Vagina (tissue), 2 donors: ENCODE results near the gene AGR2.

Experiments
- POLR2A ChIP-seq, 2 donors: fragments of 450-650 bp; IDR thresholded peaks; one replicate each; pipeline ENCODE4 v1.6.1; 2017; ENCODE audit warnings: antibody characterized with exemption in 2 of 2, mild to moderate bottlenecking in 2 of 2, moderate library complexity in 2 of 2
- POLR2AphosphoS5 ChIP-seq, 2 donors: sonication (generic); formaldehyde crosslinking; IDR thresholded peaks; one replicate each; pipeline ENCODE4 v1.9.0; 2017; ENCODE audit warnings: antibody characterized with exemption in 2 of 2, mild to moderate bottlenecking in 2 of 2, low read depth in 1 of 2; ENCODE audit not compliant: insufficient read depth in 1 of 2
- TF ChIP-seq, protein P1 (sequence below), 3 experiments: fragments of 450-650 bp in 2 of 3; fragments of 200-600 bp in 1 of 3; sonication (generic) in 1 of 3; IDR thresholded peaks; one replicate each; pipeline ENCODE4 v1.5.1; 2017 to 2019; ENCODE audit warnings: antibody characterized with exemption in 3 of 3, mild to moderate bottlenecking in 2 of 3, moderate library complexity in 2 of 3

DNA sequence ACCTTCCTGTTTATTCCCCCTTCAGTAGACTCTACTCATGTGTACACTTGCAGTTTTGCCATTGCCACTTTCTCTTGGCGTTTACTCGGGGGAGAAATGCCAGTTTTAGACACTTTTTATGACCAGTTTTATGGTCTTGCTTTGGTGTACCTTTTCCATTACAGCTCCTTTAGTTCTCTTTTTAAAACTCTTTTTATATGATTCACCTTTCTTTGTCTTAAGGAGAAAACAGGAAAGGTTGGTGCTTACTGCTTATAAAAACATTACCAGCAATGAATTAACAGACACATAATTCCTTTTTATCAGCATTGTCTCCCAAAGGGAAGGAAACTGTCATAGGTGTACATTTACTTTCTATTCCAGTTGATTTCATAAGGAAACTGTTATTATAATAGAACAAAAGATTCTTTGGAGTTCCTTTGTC, 39.4 kb downstream of the AGR2 start:
- TF ChIP-seq, protein P1, sequence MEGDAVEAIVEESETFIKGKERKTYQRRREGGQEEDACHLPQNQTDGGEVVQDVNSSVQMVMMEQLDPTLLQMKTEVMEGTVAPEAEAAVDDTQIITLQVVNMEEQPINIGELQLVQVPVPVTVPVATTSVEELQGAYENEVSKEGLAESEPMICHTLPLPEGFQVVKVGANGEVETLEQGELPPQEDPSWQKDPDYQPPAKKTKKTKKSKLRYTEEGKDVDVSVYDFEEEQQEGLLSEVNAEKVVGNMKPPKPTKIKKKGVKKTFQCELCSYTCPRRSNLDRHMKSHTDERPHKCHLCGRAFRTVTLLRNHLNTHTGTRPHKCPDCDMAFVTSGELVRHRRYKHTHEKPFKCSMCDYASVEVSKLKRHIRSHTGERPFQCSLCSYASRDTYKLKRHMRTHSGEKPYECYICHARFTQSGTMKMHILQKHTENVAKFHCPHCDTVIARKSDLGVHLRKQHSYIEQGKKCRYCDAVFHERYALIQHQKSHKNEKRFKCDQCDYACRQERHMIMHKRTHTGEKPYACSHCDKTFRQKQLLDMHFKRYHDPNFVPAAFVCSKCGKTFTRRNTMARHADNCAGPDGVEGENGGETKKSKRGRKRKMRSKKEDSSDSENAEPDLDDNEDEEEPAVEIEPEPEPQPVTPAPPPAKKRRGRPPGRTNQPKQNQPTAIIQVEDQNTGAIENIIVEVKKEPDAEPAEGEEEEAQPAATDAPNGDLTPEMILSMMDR (IDR thresholded peaks at IDR 0.05), result no peak
- TF ChIP-seq POLR2AphosphoS5 (IDR thresholded peaks at IDR 0.05; ENCODE audit: insufficient read depth in 1 of 2, low read depth in 1 of 2) (peak in 1 of 2 donors; percentile 70), POLR2A (IDR thresholded peaks at IDR 0.05) (no peak)
